HepG2 (cell line): Measurements from ENCODE around the gene KLHL7.

Experiments
- POLR2A ChIP-seq, 2 experiments: IDR thresholded peaks; 2 replicates each; pipeline ENCODE4 v1.6.1; 2011; ENCODE audit warnings: low read depth in 2 of 2, low read length in 2 of 2, mild to moderate bottlenecking in 1 of 2, moderate library complexity in 1 of 2; ENCODE audit not compliant: insufficient read depth in 1 of 2
- POLR2AphosphoS5 ChIP-seq: IDR thresholded peaks from 2 replicates; pipeline ENCODE4 v1.6.1; 2012; ENCODE audit warnings: low read depth, low read length
- RERE ChIP-seq: IDR thresholded peaks from 2 replicates; pipeline ENCODE4 v1.6.1; 2016; ENCODE audit warnings: low read depth, missing genetic modification reagents, missing compliant biosample characterization
- RXRA ChIP-seq: sonication (generic); formaldehyde crosslinking; IDR thresholded peaks from 2 replicates; pipeline ENCODE4 v1.5.1; 2020; ENCODE audit warnings: missing genetic modification reagents
- SP1 ChIP-seq, 2 experiments: fragments of 450-650 bp in 1 of 2; sonication (generic) in 1 of 2; formaldehyde crosslinking in 1 of 2; IDR thresholded peaks; 2 replicates each; pipeline versions ENCODE4 v1.4.0 to v1.6.1; 2016 to 2020; ENCODE audit warnings: missing genetic modification reagents in 1 of 2
- TF ChIP-seq, protein P1 (sequence below): sonication (generic); formaldehyde crosslinking; IDR thresholded peaks from 2 replicates; pipeline ENCODE4 v1.8.0; 2022; ENCODE audit warnings: missing genetic modification reagents, mild to moderate bottlenecking, borderline replicate concordance
- TF ChIP-seq, protein P2 (sequence below): sonication (generic); formaldehyde crosslinking; IDR thresholded peaks from 2 replicates; pipeline ENCODE4 v1.5.1; 2020; ENCODE audit warnings: mild to moderate bottlenecking, missing genetic modification reagents, moderate library complexity

DNA sequence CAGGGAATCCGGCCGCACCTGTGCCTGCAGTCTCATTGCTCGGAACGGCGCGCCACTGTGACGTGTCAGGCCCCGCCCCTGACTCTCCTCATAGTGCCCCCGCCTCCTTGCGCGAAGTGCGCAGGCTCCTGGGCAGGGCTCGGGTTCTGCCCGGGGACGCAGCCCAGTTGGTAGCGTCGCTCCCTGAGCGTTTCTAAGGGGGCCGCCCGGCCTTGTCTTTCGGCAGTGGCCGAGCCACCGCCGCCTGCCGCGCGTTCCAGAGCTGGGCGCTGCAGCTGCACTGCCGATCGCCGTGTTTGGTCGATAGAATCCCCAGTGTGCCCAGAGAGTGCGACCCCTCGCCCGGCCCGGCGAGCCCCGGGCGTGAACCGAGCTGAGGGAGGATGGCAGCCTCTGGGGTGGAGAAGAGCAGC, at the start of gene KLHL7:
- peak; percentile 37; the same call in 1 of the 2 replicates for TF ChIP-seq RXRA
- peak; percentile 87 to 97 for TF ChIP-seq POLR2A (IDR thresholded peaks at IDR 0.05; ENCODE audit: insufficient read depth in 1 of 2, low read depth in 2 of 2, low read length in 2 of 2)
- no peak for TF ChIP-seq RERE (CRISPR knock-in tag)
- TF ChIP-seq, protein P1, sequence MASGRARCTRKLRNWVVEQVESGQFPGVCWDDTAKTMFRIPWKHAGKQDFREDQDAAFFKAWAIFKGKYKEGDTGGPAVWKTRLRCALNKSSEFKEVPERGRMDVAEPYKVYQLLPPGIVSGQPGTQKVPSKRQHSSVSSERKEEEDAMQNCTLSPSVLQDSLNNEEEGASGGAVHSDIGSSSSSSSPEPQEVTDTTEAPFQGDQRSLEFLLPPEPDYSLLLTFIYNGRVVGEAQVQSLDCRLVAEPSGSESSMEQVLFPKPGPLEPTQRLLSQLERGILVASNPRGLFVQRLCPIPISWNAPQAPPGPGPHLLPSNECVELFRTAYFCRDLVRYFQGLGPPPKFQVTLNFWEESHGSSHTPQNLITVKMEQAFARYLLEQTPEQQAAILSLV: no peak
- TF ChIP-seq SP1 (IDR thresholded peaks at IDR 0.05): no peak
- peak; percentile 95 for TF ChIP-seq SP1 (CRISPR knock-in tag; IDR thresholded peaks at IDR 0.05)
- TF ChIP-seq POLR2AphosphoS5: peak; percentile 92
- TF ChIP-seq, protein P2, sequence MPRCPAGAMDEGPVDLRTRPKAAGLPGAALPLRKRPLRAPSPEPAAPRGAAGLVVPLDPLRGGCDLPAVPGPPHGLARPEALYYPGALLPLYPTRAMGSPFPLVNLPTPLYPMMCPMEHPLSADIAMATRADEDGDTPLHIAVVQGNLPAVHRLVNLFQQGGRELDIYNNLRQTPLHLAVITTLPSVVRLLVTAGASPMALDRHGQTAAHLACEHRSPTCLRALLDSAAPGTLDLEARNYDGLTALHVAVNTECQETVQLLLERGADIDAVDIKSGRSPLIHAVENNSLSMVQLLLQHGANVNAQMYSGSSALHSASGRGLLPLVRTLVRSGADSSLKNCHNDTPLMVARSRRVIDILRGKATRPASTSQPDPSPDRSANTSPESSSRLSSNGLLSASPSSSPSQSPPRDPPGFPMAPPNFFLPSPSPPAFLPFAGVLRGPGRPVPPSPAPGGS (CRISPR knock-in tag): no peak; the same call in 1 of the 2 replicates
